K562 (cell line): ENCODE measurements around the gene SUSD5.

Experiments used
- EGR1 ChIP-seq: fragments of 450-650 bp; conservative IDR thresholded peaks from 2 replicates; pipeline ENCODE4 v1.6.1; 2017; ENCODE audit warnings: mild to moderate bottlenecking
- JUND ChIP-seq, 2 experiments: IDR thresholded peaks; 2 replicates in 1 of 2; 3 replicates in 1 of 2; pipeline ENCODE4 v1.6.1; 2011; ENCODE audit warnings: borderline replicate concordance in 2 of 2, low read depth in 2 of 2, low read length in 2 of 2, improper control_type of control experiment in 1 of 2, missing biosample characterization in 1 of 2, missing genetic modification characterization in 1 of 2, missing genetic modification reagents in 1 of 2
- MYC ChIP-seq, 2 experiments: fragments of 250-450 bp in 1 of 2; sonication (Bioruptor Pico) in 1 of 2; IDR thresholded peaks; 2 replicates each; pipeline versions ENCODE4 v1.5.1 to v1.6.1; 2012 to 2021; ENCODE audit warnings: low read depth in 2 of 2, borderline replicate concordance in 1 of 2, improper control_type of control experiment in 1 of 2, low read length in 1 of 2, mild to moderate bottlenecking in 1 of 2, moderate library complexity in 1 of 2
- RBM17 ChIP-seq: fragments of 200-400 bp; formaldehyde crosslinking; IDR thresholded peaks from 2 replicates; pipeline ENCODE4 v1.6.1; 2017; ENCODE audit warnings: low read depth, mild to moderate bottlenecking, low read length, borderline replicate concordance
- TF ChIP-seq, protein P1 (sequence below), 3 experiments: IDR thresholded peaks in 2 of 3; conservative IDR thresholded peaks in 1 of 3; 2 replicates each; pipeline ENCODE4 v1.5.1; 2011 to 2012; ENCODE audit warnings: low read length in 3 of 3, mild to moderate bottlenecking in 3 of 3, control low read depth in 2 of 3, improper control_type of control experiment in 1 of 3, inconsistent platforms in 1 of 3, low read depth in 1 of 3, mixed read lengths in 1 of 3, moderate library complexity in 1 of 3; ENCODE audit not compliant: insufficient read depth in 2 of 3

DNA sequence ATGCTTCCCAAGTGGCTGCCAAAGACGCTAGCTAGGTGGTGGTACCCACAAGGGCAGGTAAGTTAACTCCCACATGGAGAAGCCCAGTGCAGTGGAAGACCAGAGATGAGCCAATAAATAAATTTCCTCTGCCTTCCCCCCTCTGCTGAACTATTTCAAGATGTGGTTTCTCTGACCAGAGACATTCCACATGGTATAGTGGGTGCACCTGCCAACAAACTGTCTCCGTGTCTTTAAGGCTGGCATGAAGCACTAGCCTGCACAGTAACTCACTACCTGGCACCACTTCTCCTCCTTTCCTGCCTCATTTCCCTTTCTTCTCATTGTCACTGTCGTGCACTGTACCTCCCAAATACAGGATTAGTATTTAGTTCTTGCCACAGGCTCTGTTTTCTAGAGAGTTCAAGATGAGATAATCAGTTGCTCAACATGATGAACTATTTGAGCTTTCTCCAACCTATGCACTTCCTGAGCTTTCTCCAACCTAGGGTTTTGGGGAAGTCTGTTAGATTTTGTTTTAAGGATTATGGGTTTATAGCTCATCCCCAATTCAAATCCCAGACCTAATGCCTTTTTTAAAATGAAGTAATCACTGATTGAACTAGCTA, 113.2 kb downstream of the SUSD5 start:
- TF ChIP-seq RBM17 = no peak
- TF ChIP-seq EGR1 = no peak
- TF ChIP-seq, protein P1, sequence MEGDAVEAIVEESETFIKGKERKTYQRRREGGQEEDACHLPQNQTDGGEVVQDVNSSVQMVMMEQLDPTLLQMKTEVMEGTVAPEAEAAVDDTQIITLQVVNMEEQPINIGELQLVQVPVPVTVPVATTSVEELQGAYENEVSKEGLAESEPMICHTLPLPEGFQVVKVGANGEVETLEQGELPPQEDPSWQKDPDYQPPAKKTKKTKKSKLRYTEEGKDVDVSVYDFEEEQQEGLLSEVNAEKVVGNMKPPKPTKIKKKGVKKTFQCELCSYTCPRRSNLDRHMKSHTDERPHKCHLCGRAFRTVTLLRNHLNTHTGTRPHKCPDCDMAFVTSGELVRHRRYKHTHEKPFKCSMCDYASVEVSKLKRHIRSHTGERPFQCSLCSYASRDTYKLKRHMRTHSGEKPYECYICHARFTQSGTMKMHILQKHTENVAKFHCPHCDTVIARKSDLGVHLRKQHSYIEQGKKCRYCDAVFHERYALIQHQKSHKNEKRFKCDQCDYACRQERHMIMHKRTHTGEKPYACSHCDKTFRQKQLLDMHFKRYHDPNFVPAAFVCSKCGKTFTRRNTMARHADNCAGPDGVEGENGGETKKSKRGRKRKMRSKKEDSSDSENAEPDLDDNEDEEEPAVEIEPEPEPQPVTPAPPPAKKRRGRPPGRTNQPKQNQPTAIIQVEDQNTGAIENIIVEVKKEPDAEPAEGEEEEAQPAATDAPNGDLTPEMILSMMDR (IDR thresholded peaks at IDR 0.05 in 2 of 3, conservative IDR thresholded peaks at IDR 0.05 in 1 of 3; ENCODE audit: insufficient read depth in 2 of 3, low read depth in 1 of 3, low read length in 3 of 3) = no peak
- TF ChIP-seq JUND (IDR thresholded peaks at IDR 0.05; ENCODE audit: borderline replicate concordance, low read depth, low read length) = no peak
- no peak for TF ChIP-seq JUND (tag; IDR thresholded peaks at IDR 0.05; ENCODE audit: borderline replicate concordance, low read depth, low read length)
- no peak for TF ChIP-seq MYC (IDR thresholded peaks at IDR 0.05; ENCODE audit: low read depth, low read length)
- no peak for TF ChIP-seq MYC (CRISPR knock-in tag; IDR thresholded peaks at IDR 0.05; ENCODE audit: borderline replicate concordance, low read depth)
